Measurements from ENCODE around the gene MT2A.

MT2A gene

DNA sequence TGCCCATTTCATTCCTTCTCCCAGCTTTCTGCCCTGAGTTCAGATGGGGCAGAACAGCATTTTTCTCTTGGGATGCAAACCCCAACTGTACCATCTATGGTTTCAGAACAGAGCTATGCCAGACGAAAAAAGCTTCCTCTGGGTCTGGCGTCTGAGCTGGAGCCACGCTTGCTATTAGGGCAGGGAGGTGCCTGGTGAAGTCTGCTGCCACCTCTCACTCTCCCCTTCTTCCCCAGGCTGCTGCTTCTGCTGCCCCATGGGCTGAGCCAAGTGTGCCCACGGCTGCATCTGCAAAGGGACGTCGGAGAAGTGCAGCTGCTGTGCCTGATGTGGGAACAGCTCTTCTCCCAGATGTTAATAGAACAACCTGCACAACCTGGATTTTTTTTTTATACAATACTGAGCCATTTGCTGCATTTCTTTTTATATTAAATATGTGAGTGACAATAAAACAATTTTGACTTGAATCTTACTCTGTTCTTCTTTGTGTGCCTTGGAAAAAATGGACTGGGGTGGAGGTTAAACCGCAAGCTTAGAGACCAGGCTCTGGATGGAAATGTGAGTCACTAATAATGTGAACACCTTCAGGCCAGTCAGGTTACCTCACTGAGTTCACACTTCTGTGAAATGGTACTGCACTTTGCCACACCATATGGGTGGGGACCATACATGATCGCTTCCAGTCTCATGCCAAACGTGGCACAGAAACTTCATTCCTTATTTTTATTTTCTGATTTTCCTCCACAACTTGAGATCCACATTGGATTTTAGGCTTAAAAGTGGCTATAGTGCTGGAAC is 28.4 kb downstream of the MT2A start:
- DNase-seq (ENCODE audit: low spot score) = no peak
- FAIRE-seq = no peak

- FAIRE-seq (no peak), DNase-seq (ENCODE audit: low spot score) (no peak)
These were observed 29.7 kb downstream of the MT2A start, which contains the start of gene MT1A for GRCh38 chr16:56637814-56638750. Gene MT1A (plus strand): TSS chr16:56638666. CDS start chr16:56638739, 73 bp downstream.

DNA sequence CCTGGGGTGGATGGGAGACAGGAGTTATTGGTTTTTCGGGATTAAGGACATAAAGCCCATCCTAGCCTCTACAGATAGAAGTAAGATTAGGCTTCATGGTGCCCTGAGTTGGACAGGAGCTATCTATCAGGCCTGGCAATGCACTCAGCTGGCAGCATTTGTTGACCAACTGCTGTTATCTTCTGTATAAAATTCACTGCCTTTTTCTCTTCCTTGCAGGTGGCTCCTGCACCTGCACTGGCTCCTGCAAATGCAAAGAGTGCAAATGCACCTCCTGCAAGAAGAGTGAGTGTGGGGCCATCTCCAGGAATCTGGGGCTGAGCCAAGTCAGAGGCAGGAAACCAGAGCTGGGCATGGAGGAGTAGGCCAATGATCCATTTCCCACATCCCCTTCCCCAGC is 30.7 kb downstream of the MT2A start:
- FAIRE-seq = no peak

DNA sequence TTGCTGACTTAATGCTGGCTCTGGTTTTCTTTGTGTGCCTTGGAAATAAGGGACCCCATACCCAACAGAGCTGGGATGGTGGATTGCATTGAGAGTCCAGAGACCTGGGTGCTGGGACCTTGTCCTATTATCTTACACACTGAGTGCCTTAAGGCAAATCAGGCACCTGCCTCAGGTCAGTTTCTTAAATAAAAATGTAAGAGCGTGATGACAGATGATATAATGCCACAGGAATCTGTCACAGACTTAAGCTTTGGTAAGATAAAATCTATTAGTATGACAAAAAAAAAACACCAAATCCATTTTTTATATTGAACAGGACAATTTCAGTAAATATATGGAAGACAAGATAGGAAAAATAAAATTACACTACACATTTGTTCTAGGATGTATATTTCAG is 31.7 kb downstream of the MT2A start:
- DNase-seq (ENCODE audit: low spot score) (no peak), FAIRE-seq (no peak)

More for the DNA sequence above, 30.7 kb downstream of the MT2A start:
- no peak for DNase-seq (ENCODE audit: low spot score)

GRCh38 chr16:56641166-56641565 is 32.8 kb downstream of the MT2A start:
- FAIRE-seq (no peak), DNase-seq (ENCODE audit: low spot score) (no peak)

- FAIRE-seq (no peak), DNase-seq (ENCODE audit: low spot score) (peak; percentile 6)
These were observed 34.8 kb downstream of the MT2A start for GRCh38 chr16:56643080-56643778.

DNA sequence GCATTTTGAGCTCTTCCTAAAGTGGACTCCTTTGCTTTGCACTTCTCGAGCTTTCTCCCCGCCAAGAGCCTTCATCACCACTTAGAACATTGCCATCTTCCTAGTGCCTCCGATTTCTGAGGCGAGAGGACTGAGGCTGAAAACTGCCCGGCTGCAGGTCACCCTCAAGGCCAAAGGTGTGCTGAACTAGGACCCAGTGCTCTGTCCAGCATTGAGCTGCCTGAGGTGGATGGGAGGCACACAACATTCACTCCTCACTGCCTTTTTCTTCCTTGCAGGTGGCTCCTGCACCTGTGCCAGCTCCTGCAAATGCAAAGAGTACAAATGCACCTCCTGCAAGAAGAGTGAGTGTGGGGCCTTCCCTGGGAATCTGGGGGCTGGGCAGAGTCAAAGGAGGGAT is 35.4 kb downstream of the MT2A start:
- FAIRE-seq (no peak), DNase-seq (ENCODE audit: low spot score) (no peak)

GRCh38 chr16:56645311-56645710 is 36.9 kb downstream of the MT2A start:
- no peak for FAIRE-seq
- DNase-seq (ENCODE audit: low spot score) = no peak

DNA sequence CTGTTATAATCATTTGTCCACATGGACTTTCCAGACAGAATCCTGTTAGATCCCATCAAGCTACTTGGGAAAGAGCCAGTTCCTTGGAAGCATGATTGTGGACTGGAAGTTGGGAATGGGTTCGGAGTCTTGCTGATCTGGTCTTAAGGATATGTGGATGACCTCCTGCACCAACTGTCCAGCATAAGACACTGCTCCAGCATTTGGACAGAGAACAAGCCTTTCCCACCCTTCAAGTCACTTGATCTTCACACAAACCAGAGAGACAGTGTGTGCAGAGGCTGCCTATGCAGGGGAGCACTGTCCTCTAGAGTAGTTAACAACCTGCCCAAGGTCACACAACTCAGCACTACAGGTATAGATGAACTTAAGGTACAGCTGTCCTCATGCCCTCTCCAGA is 37.5 kb downstream of the MT2A start:
- FAIRE-seq (no peak), DNase-seq (ENCODE audit: low spot score) (no peak)

DNA sequence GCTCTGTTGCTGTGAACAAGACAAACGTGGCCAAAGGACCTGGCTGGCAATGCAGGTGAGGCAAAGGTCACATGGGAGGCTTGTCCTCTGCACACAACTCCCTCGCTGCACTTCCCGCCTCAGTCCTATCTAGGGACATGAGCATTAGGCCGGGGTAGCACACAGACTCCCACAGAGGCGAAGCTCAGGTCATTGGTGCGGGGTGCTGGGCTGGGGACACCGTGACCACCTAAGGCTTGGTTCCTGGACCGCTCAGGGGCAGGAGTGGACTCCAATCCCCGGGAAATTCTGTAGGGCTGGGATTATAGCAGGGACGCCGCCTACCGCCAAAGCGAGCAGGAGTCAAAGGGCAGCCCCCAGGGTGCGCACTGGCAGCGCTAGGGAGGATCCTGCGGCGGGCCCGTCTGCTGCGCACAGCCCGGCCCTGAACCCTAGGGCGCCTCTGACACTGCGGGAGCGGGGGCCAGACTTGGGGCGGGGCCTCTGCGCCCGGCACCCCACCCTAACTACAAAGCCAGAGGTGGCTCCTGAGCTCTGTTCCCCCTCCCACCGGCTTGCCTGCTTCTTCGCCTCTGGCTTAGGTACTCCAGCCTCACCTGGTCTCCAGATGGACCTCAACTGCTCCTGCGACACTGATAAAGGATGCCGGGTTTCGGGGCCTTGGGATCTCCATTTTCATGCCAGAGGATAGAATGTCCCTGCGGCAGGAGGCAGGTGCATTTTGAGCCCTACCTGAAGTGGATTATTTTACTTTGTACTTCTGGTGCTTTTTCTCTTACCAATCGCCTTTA is 39.5 kb downstream of the MT2A start:
- FAIRE-seq = no peak

DNA sequence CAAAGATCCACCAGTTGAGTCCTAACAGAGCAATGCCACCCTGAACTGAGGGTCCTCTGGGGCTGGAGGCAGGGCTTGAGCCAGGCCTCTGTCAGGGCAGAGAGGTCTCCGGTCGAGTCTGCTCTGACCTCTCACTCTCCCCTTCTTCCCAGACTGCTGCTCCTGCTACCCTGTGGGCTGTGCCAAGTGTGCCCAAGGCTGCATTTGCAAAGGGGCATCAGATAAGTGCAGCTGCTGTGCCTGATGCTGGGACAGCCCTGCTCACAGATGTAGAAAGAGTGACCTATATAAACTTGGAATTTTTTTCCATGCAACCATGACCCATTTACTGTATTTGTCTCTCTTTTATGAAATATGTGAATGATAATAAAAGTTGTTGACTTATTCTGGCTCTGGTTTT is 40.9 kb downstream of the MT2A start:
- FAIRE-seq = no peak
- no peak for DNase-seq (ENCODE audit: low spot score)

More for the DNA sequence above, 39.5 kb downstream of the MT2A start:
- DNase-seq (ENCODE audit: low spot score) = no peak

DNA sequence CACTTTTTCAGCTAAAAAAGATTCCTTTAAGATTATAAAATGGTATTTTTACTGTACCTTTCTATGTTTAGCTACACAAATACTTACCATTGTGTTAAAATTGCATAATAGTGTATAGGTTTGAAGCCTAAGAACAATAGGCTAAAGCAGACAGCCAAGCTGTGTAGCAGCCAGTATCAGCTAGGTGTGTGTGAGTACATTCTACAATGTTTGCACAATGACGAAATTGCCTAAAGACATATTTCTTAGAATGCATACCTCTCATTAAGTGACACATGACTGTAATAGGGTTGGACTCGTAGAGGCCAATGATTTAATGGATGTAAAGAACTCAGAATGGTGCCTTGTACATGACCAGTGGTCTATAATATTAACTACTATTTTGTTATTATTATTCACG is 41.4 kb downstream of the MT2A start:
- no peak for FAIRE-seq
- no peak for DNase-seq (ENCODE audit: low spot score)

- FAIRE-seq (no peak), DNase-seq (ENCODE audit: low spot score) (no peak)
These were observed 43.2 kb downstream of the MT2A start, which contains the start of gene MT1B for GRCh38 chr16:56651586-56651985. Gene MT1B (plus strand): TSS chr16:56651886. CDS start chr16:56651954, 68 bp downstream.

- FAIRE-seq (no peak), DNase-seq (ENCODE audit: low spot score) (no peak)
These were observed 44.2 kb downstream of the MT2A start for GRCh38 chr16:56652600-56652999.

DNA sequence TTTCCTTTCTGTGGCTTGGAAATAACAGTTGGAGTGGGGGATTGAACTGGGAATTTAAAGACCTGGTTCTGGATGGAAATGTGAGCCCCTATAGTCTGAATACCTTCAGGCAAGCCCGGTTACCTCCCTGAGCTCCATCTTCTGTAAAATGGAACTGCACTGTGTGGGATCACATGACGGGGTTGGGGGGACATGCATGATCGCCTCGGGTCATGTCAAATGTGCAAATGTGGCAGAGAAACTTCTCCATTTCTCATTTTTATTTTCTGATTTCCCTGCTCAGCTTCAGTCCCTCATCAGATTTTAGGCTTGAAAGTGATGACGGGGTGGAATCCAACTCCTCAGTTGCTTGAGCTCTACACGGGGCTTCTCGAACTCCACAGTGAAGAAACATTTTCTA is 44.8 kb downstream of the MT2A start:
- FAIRE-seq (no peak), DNase-seq (ENCODE audit: low spot score) (no peak)

GRCh38 chr16:56657555-56658326 is 49.4 kb downstream of the MT2A start, which contains the start of gene MT1F:
Gene MT1F (plus strand): TSS chr16:56657959. CDS start chr16:56658059, 100 bp downstream.
- DNase-seq (ENCODE audit: low spot score) (peak; percentile 50), FAIRE-seq (no peak)

DNA sequence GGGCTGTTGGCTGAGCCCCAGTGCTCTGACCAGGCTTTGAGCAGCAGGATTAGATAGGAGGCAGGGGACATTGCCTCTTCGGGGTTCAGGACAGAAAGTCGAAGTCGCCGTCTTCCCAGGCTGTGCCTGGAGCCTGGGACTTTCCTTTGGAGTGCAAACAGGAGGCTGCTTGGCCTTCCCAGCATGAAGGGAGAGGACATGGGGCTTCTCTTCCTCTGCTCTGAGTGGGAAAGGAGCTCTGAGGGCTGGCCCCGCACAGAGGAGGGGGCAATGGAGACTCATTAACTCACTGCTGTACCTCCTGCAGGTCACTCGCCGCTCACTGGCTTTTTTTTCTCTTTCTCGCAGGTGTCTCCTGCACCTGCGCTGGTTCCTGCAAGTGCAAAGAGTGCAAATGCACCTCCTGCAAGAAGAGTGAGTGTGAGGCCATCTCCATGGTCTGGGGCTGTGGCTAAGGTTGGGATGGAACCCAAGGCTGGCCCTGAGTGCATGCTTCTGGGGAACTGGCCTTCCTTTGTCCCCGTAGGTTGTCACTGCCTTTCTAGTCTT is 50.0 kb downstream of the MT2A start:
- no peak for FAIRE-seq
- peak; percentile 36 for DNase-seq (ENCODE audit: low spot score)
